ENCODE results near the gene PRPF4.

PRPF4 gene

GRCh38 chr9:113315231-113315630 is 39.8 kb downstream of the PRPF4 start:
- DNase-seq (ENCODE audit: low spot score), result no peak
- no peak overlapping the region for H3K27ac ChIP-seq
- POLR2A ChIA-PET (ENCODE audit: low non-redundant PET), result no interaction called here
- TF ChIP-seq, protein P1, sequence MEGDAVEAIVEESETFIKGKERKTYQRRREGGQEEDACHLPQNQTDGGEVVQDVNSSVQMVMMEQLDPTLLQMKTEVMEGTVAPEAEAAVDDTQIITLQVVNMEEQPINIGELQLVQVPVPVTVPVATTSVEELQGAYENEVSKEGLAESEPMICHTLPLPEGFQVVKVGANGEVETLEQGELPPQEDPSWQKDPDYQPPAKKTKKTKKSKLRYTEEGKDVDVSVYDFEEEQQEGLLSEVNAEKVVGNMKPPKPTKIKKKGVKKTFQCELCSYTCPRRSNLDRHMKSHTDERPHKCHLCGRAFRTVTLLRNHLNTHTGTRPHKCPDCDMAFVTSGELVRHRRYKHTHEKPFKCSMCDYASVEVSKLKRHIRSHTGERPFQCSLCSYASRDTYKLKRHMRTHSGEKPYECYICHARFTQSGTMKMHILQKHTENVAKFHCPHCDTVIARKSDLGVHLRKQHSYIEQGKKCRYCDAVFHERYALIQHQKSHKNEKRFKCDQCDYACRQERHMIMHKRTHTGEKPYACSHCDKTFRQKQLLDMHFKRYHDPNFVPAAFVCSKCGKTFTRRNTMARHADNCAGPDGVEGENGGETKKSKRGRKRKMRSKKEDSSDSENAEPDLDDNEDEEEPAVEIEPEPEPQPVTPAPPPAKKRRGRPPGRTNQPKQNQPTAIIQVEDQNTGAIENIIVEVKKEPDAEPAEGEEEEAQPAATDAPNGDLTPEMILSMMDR (conservative IDR thresholded peaks at IDR 0.05; ENCODE audit: low read depth), result no peak
- CTCF ChIA-PET, result interaction anchor here (0.8 kb wide), 1 partner anchor 55 kb away, joined by 3 read pairs; no protein-coding TSS in a partner anchor

- DNase-seq (ENCODE audit: low spot score), result no peak
- ChIA-PET POLR2A (ENCODE audit: low non-redundant PET) (no interaction called here), CTCF (interaction anchor here (0.5 kb wide), 1 partner anchor 19 kb away, joined by 4 read pairs; no protein-coding TSS in a partner anchor)
- TF ChIP-seq, protein P1 (conservative IDR thresholded peaks at IDR 0.05; ENCODE audit: low read depth), result no peak
- no peak overlapping the region for H3K27ac ChIP-seq
Observed at GRCh38 chr9:113316030-113316429, 40.6 kb downstream of the PRPF4 start.

GRCh38 chr9:113317777-113318176 is 42.3 kb downstream of the PRPF4 start:
- ChIA-PET CTCF (interaction anchor here (0.6 kb wide), 1 partner anchor 76 kb away, joined by 3 read pairs; no protein-coding TSS in a partner anchor), POLR2A (ENCODE audit: low non-redundant PET) (no interaction called here)
- TF ChIP-seq, protein P1 (conservative IDR thresholded peaks at IDR 0.05; ENCODE audit: low read depth), result no peak
- no peak overlapping the region for H3K27ac ChIP-seq
- no peak for DNase-seq (ENCODE audit: low spot score)

- CTCF ChIA-PET, result interaction anchor here (0.9 to 1.4 kb wide), 2 partner anchors 9 to 338 kb away, joined by 3 read pairs; no protein-coding TSS in a partner anchor
- TF ChIP-seq, protein P1 (conservative IDR thresholded peaks at IDR 0.05; ENCODE audit: low read depth), result no peak
- H3K27ac ChIP-seq, result no peak overlapping the region
- no peak for DNase-seq (ENCODE audit: low spot score)
- POLR2A ChIA-PET (ENCODE audit: low non-redundant PET), result interaction anchor here (1.0 kb wide), 1 partner anchor 21 kb away, joined by 3 read pairs; the partner anchor contains the start of gene WDR31
Observed at GRCh38 chr9:113319054-113319453, 43.6 kb downstream of the PRPF4 start.

- DNase-seq (ENCODE audit: low spot score), result no peak
- TF ChIP-seq, protein P1 (conservative IDR thresholded peaks at IDR 0.05; ENCODE audit: low read depth), result no peak
- no peak overlapping the region for H3K27ac ChIP-seq
- POLR2A ChIA-PET (ENCODE audit: low non-redundant PET), result interaction anchor here (1.0 kb wide), 1 partner anchor 20 kb away, joined by 3 read pairs; the partner anchor contains the start of gene WDR31
- CTCF ChIA-PET, result interaction anchor here (1.4 kb wide), 1 partner anchor 337 kb away, joined by 3 read pairs; no protein-coding TSS in a partner anchor
Observed at GRCh38 chr9:113320051-113320450, 44.6 kb downstream of the PRPF4 start.

GRCh38 chr9:113322671-113323070 is 47.2 kb downstream of the PRPF4 start:
- ChIA-PET CTCF (no interaction called here), POLR2A (ENCODE audit: low non-redundant PET) (no interaction called here)
- no peak overlapping the region for H3K27ac ChIP-seq
- TF ChIP-seq, protein P1 (conservative IDR thresholded peaks at IDR 0.05; ENCODE audit: low read depth), result no peak
- DNase-seq (ENCODE audit: low spot score), result no peak
